ENCODE measurements around the gene CACNA1D.

CACNA1D gene

GRCh38 chr3:53577506-53577905, 83.1 kb downstream of the CACNA1D start:
- DNase-seq (ENCODE audit: low spot score) = no peak
- in situ Hi-C loops (cut with MboI; ENCODE audit: low sequenced_read_pairs, unreplicated experiment) = no loop called here
- no peak for TF ChIP-seq CTCF (IDR thresholded peaks at IDR 0.05; ENCODE audit: borderline replicate concordance, control extremely low read depth, extremely low read depth, insufficient read depth, missing control alignments)

GRCh38 chr3:53579636-53580035, 85.2 kb downstream of the CACNA1D start:
- TF ChIP-seq CTCF (IDR thresholded peaks at IDR 0.05; ENCODE audit: borderline replicate concordance, control extremely low read depth, extremely low read depth, insufficient read depth, missing control alignments) = no peak
- in situ Hi-C loops (cut with MboI; ENCODE audit: low sequenced_read_pairs, unreplicated experiment) = no loop called here

GRCh38 chr3:53581671-53582070, 87.3 kb downstream of the CACNA1D start:
- in situ Hi-C loops (cut with MboI; ENCODE audit: low sequenced_read_pairs, unreplicated experiment) = no loop called here
- DNase-seq (ENCODE audit: low spot score) = no peak
- no peak for TF ChIP-seq CTCF (IDR thresholded peaks at IDR 0.05; ENCODE audit: borderline replicate concordance, control extremely low read depth, extremely low read depth, insufficient read depth, missing control alignments)

More at GRCh38 chr3:53579636-53580035, 85.2 kb downstream of the CACNA1D start:
- DNase-seq (ENCODE audit: low spot score) = no peak

GRCh38 chr3:53583161-53583690, 88.8 kb downstream of the CACNA1D start:
- in situ Hi-C loops (cut with MboI; ENCODE audit: low sequenced_read_pairs, unreplicated experiment) = no loop called here
- no peak for DNase-seq (ENCODE audit: low spot score)
- no peak for TF ChIP-seq CTCF (IDR thresholded peaks at IDR 0.05; ENCODE audit: borderline replicate concordance, control extremely low read depth, extremely low read depth, insufficient read depth, missing control alignments)

- in situ Hi-C loops (cut with MboI; ENCODE audit: low sequenced_read_pairs, unreplicated experiment) = no loop called here
- no peak for TF ChIP-seq CTCF (IDR thresholded peaks at IDR 0.05; ENCODE audit: borderline replicate concordance, control extremely low read depth, extremely low read depth, insufficient read depth, missing control alignments)
- no peak for DNase-seq (ENCODE audit: low spot score)
These were observed 90.6 kb downstream of the CACNA1D start for GRCh38 chr3:53585049-53585448.

- in situ Hi-C loops (cut with MboI; ENCODE audit: low sequenced_read_pairs, unreplicated experiment) = no loop called here
- DNase-seq (ENCODE audit: low spot score) = no peak
- no peak for TF ChIP-seq CTCF (IDR thresholded peaks at IDR 0.05; ENCODE audit: borderline replicate concordance, control extremely low read depth, extremely low read depth, insufficient read depth, missing control alignments)
These were observed 91.2 kb downstream of the CACNA1D start for GRCh38 chr3:53585627-53586026.

All from GM13976 (cell line).